ENCODE data around the gene ZNF354B. TPM values are rescaled to one million over a fixed set of nuclear protein-coding genes. Genes with fewer than 3 reads are reported as not detected.
"Not testable (repeated sequence)": the region's sequence is repeated elsewhere in the genome, so short reads cannot be mapped to it uniquely, and the experiment has no call there.

The ZNF354B gene
- polyA plus RNA-seq, 3 donors: 19.8 to 32.3 (median 28.2) TPM

GRCh38 chr5:178869577-178869976 is 9.8 kb downstream of the ZNF354B start:
- DNase-seq: no peak

DNA sequence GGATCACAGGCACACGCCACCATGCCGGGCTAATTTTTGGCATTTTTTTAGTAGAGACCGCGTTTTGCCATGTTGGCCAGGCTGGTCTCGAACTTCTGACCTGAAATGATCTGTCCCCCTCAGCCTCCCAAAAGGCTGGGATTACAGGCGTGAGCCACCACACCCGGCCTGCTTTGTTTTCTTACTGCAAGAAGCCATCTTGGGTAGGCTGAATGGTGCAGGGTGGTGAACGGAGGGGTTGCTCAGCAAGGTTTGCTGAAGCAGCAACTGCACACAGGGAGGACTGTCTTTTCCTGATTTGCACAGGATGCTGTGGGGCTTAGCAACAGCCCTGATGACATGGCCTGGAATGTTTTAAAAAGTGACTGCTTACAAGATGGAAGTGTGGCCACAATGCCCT is 10.7 kb downstream of the ZNF354B start:
- no peak for DNase-seq

- DNase-seq: no peak
Observed at GRCh38 chr5:178872302-178872701, 12.5 kb downstream of the ZNF354B start.

DNA sequence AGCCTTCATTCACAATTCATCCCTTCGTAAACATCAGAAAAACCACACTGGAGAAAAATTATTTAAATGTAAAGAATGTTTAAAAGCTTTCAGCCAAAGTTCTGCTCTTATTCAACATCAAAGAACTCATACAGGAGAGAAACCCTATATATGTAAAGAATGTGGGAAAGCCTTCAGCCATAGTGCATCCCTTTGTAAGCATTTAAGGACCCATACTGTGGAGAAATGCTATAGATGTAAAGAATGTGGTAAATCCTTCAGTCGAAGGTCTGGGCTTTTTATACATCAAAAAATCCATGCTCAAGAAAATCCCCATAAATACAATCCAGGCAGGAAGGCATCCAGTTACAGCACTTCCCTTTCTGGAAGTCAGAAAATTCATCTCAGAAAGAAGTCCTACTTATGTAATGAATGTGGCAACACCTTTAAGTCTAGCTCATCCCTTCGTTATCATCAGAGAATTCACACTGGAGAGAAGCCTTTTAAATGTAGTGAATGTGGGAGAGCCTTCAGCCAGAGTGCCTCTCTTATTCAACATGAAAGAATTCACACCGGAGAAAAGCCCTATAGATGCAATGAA is 23.5 kb downstream of the ZNF354B start:
- not testable (repeated sequence) for DNase-seq

DNA sequence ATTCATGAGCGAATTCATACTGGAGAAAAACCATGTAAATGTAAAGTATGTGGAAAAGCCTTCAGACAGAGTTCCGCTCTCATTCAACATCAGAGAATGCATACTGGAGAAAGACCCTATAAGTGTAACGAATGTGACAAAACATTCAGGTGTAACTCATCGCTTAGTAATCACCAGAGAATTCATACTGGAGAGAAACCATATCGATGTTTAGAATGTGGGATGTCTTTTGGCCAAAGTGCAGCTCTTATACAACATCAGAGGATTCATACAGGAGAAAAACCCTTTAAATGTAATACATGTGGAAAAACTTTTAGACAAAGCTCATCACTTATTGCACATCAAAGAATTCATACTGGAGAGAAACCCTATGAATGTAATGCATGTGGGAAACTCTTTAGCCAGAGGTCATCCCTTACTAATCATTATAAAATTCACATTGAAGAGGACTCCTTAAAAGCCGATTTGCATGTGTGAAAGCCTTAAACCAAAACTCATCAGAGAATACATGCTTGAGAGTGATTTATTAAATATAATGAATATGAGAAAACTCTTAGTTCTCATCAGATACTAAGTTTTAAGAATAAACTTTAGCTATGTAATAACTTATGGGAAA is 24.2 kb downstream of the ZNF354B start:
- DNase-seq: no peak

- DNase-seq: peak; percentile 71
Observed at GRCh38 chr5:178895615-178896571, 36.1 kb downstream of the ZNF354B start, which contains the start of gene ZFP2. Gene ZFP2 (plus strand): TSS chr5:178895913. CDS start chr5:178931314, 35,401 bp downstream.

GRCh38 chr5:178899289-178899688 is 39.5 kb downstream of the ZNF354B start:
- no peak for DNase-seq

DNA sequence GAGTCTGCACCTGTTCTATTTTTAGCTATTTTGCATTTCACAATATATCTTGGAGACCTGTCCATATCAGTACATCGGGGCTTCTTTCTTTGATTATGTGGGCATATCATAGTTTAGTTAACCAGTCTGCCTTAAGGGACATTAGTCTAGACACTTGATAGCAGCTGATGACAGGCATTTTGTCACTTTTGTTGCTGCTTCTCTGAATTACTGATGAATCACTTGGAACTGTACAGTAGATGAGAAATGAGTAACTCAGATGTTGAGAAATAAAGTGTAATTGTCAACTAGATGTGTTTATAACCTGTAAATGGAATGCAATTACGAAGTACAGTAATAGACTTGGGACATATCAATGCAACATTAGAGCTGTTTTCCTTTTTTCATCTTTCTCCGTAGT is 43.1 kb downstream of the ZNF354B start:
- DNase-seq: no peak

- DNase-seq: no peak
Observed at GRCh38 chr5:178931846-178932760, 72.3 kb downstream of the ZNF354B start.

Other genes starting within 250 kb of the ZNF354B start
- 10 to 100 TPM; 52.2 to 67.0 (median 64.8) TPM for gene CLK4, start 232.9 kb upstream of the ZNF354B start, polyA plus RNA-seq (ENCODE audit: insufficient read length in 3 of 3)
- gene ZNF354A, start 129.3 kb upstream of the ZNF354B start, polyA plus RNA-seq (ENCODE audit: insufficient read length in 3 of 3): 10 to 100 TPM; 19.0 to 24.3 (median 19.1) TPM
- 1 to 10 TPM; 6.1 to 8.3 (median 7.7) TPM for gene ZFP2, start 36.0 kb downstream of the ZNF354B start, polyA plus RNA-seq (ENCODE audit: insufficient read length in 3 of 3)
- 10 to 100 TPM in 1 of 3 donors, 1 to 10 TPM in 2; 6.0 to 10.3 (median 9.2) TPM for gene ZNF454, start 81.2 kb downstream of the ZNF354B start, polyA plus RNA-seq (ENCODE audit: insufficient read length in 3 of 3)
- gene GRM6, start 135.4 kb downstream of the ZNF354B start, polyA plus RNA-seq (ENCODE audit: insufficient read length in 3 of 3): 1 to 10 TPM in 2 of 3 donors, under 1 TPM in 1; 0.74 to 2.1 (median 1.7) TPM
- gene ZNF879, start 163.9 kb downstream of the ZNF354B start, polyA plus RNA-seq (ENCODE audit: insufficient read length in 3 of 3): 1 to 10 TPM; 8.0 to 8.6 (median 8.5) TPM
- 10 to 100 TPM; 15.8 to 16.2 (median 15.9) TPM for gene ZNF354C, start 200.4 kb downstream of the ZNF354B start, polyA plus RNA-seq (ENCODE audit: insufficient read length in 3 of 3)

All from renal pelvis (tissue), 4 donors.